HCT116 (cell line): ENCODE measurements around the gene CABYR. TPM values are rescaled to one million over a fixed set of nuclear protein-coding genes. Genes with fewer than 3 reads are reported as not detected.

Experiments used
- ATAC-seq: fragments of 200-7000 bp; cut with Tn5 transposase; 2 replicates; pipeline ENCODE4 v1.9.1; 2020; ENCODE audit warnings: mild to moderate bottlenecking, moderate library complexity
- BruUV-seq: library from RNA; stranded (reverse); fragments of 400-500 nt; replicated peaks from 2 replicates; lab custom pipeline; 2021; lab: Mats Ljungman, UMichigan
- CTCF ChIA-PET: fragments of 300-600 bp; sonication (Branson Sonifier 250); formaldehyde crosslinking; loops from one replicate; lab custom pipeline; 2021; ENCODE audit warnings: antibody characterized with exemption; lab: Charles Lee
- POLR2A ChIA-PET: fragments of 300-600, 350-600 bp; sonication (Branson Sonifier 250); formaldehyde crosslinking; loops from one replicate; lab custom pipeline; 2021; ENCODE audit warnings: antibody characterized with exemption; lab: Charles Lee
- RAD21 ChIA-PET, 2 experiments: fragments of 300-600 bp; sonication (Branson Sonifier 250); formaldehyde crosslinking; loops; one replicate each; lab custom pipeline; 2023; ENCODE audit warnings: low total read pairs in 2 of 2; ENCODE audit not compliant: uncharacterized antibody in 2 of 2, unreplicated experiment in 2 of 2, low non-redundant PET in 1 of 2; lab: Charles Lee
- DNase-seq: peaks from one replicate; pipeline ENCODE4 v3.0.0-alpha.2; 2010; ENCODE audit warnings: low read depth, low spot score
- H2AFZ ChIP-seq: fragments of 200-600 bp; shearing (Covaris generic), sonication (generic); 2 replicates; pipeline ENCODE4 v1.6.1; 2017; ENCODE audit warnings: low read depth, mixed run types, mixed read lengths, antibody characterized with exemption, low read length; ENCODE audit not compliant: poor library complexity, severe bottlenecking
- H3K27ac ChIP-seq: 2 replicates; pipeline ENCODE4 v1.5.1; 2012; ENCODE audit warnings: low read depth, low read length
- H3K27me3 ChIP-seq: fragments of 200-600 bp; sonication (generic); 2 replicates; pipeline ENCODE4 v1.6.1; 2016; ENCODE audit warnings: mixed run types, low read length, mixed read lengths; ENCODE audit not compliant: insufficient read depth
- H3K36me3 ChIP-seq, 2 experiments: fragments of 200-500 bp in 1 of 2; fragments of 200-600 bp in 1 of 2; sonication (Bioruptor generic) in 1 of 2; sonication (generic) in 1 of 2; 2 replicates each; pipeline versions ENCODE4 v1.5.1 to v1.6.1; 2014 to 2016; ENCODE audit warnings: low read length in 2 of 2, inconsistent platforms in 1 of 2, mixed read lengths in 1 of 2, mixed run types in 1 of 2; ENCODE audit not compliant: insufficient read depth in 2 of 2, control insufficient read depth in 1 of 2
- H3K4me1 ChIP-seq, 2 experiments: fragments of 200-600 bp in 1 of 2; sonication (generic) in 1 of 2; 2 replicates each; pipeline versions ENCODE4 v1.5.1 to v1.6.1; 2012 to 2017; ENCODE audit warnings: low read length in 2 of 2, inconsistent platforms in 1 of 2, mild to moderate bottlenecking in 1 of 2, mixed read lengths in 1 of 2, mixed run types in 1 of 2, moderate library complexity in 1 of 2; ENCODE audit not compliant: insufficient read depth in 2 of 2, control insufficient read depth in 1 of 2
- H3K4me2 ChIP-seq: fragments of 200-600 bp; sonication (generic); 2 replicates; pipeline ENCODE4 v1.6.1; 2017; ENCODE audit warnings: mixed run types, low read length, mixed read lengths
- H3K4me3 ChIP-seq, 2 experiments: fragments of 200-600 bp in 1 of 2; sonication (generic) in 1 of 2; replicated peaks in 1 of 2; 2 replicates each; pipeline ENCODE4 v1.5.1; 2011 to 2016; ENCODE audit warnings: low read length in 2 of 2, control low read depth in 1 of 2, low read depth in 1 of 2, mild to moderate bottlenecking in 1 of 2, mixed read lengths in 1 of 2, mixed run types in 1 of 2
- H3K79me2 ChIP-seq: fragments of 200-600 bp; sonication (generic); 2 replicates; pipeline ENCODE4 v1.6.1; 2017; ENCODE audit warnings: mild to moderate bottlenecking, mixed run types, low read length, moderate library complexity, mixed read lengths; ENCODE audit not compliant: insufficient read depth
- H3K9ac ChIP-seq: fragments of 200-600 bp; sonication (generic); 2 replicates; pipeline ENCODE4 v1.6.1; 2016; ENCODE audit warnings: low read length, mixed read lengths
- H3K9me2 ChIP-seq: fragments of 200-600 bp; sonication (generic), shearing (Covaris generic); 2 replicates; pipeline ENCODE4 v1.6.1; 2017; ENCODE audit warnings: mixed run types, mild to moderate bottlenecking, moderate library complexity; ENCODE audit not compliant: insufficient read depth
- H3K9me3 ChIP-seq, 2 experiments: fragments of 200-500 bp in 1 of 2; fragments of 200-600 bp in 1 of 2; sonication (Bioruptor generic) in 1 of 2; sonication (generic) in 1 of 2; 2 replicates each; pipeline ENCODE4 v1.6.1; 2014 to 2017; ENCODE audit warnings: low read length in 2 of 2, mixed read lengths in 2 of 2, inconsistent platforms in 1 of 2, low read depth in 1 of 2, mild to moderate bottlenecking in 1 of 2, mixed run types in 1 of 2, moderate library complexity in 1 of 2; ENCODE audit not compliant: control insufficient read depth in 1 of 2, insufficient read depth in 1 of 2
- H4K20me1 ChIP-seq: fragments of 200-600 bp; sonication (generic), shearing (Covaris generic); 2 replicates; pipeline ENCODE4 v1.6.1; 2017; ENCODE audit warnings: mixed run types, mild to moderate bottlenecking, moderate library complexity; ENCODE audit not compliant: insufficient read depth
- ATF3 ChIP-seq: IDR thresholded peaks from 2 replicates; pipeline ENCODE4 v1.6.1; 2012
- CTCF ChIP-seq, 3 experiments: fragments of 200-600 bp in 1 of 3; sonication (generic) in 1 of 3; IDR thresholded peaks in 2 of 3; conservative IDR thresholded peaks in 1 of 3; 2 replicates each; pipeline ENCODE4 v1.5.1; 2012 to 2017; ENCODE audit warnings: low read depth in 2 of 3, low read length in 2 of 3, antibody characterized with exemption in 1 of 3, borderline replicate concordance in 1 of 3, control low read depth in 1 of 3, mild to moderate bottlenecking in 1 of 3, mixed read lengths in 1 of 3, mixed run types in 1 of 3, moderate library complexity in 1 of 3; ENCODE audit not compliant: insufficient read depth in 1 of 3
- EZH2 ChIP-seq: fragments of 200-600 bp; sonication (generic); IDR thresholded peaks from 2 replicates; pipeline ENCODE4 v1.6.1; 2017; ENCODE audit warnings: antibody characterized with exemption, mixed run types
- EZH2phosphoT487 ChIP-seq: fragments of 200-600 bp; IDR thresholded peaks from 2 replicates; pipeline ENCODE4 v1.6.1; 2018; ENCODE audit warnings: antibody characterized with exemption, borderline replicate concordance
- FOSL1 ChIP-seq: IDR thresholded peaks from 2 replicates; pipeline ENCODE4 v1.6.1; 2012; ENCODE audit warnings: low read depth
- JUND ChIP-seq: IDR thresholded peaks from 2 replicates; pipeline ENCODE4 v1.6.1; 2012
- MAX ChIP-seq: IDR thresholded peaks from 2 replicates; pipeline ENCODE4 v1.6.1; 2012
- POLR2AphosphoS5 ChIP-seq: IDR thresholded peaks from 2 replicates; pipeline ENCODE4 v1.6.1; 2011; ENCODE audit warnings: mild to moderate bottlenecking, low read depth, low read length, moderate library complexity
- RAD21 ChIP-seq: IDR thresholded peaks from 2 replicates; pipeline ENCODE4 v1.6.1; 2012; ENCODE audit warnings: low read depth, mild to moderate bottlenecking
- SRF ChIP-seq: IDR thresholded peaks from 2 replicates; pipeline ENCODE4 v1.6.1; 2012; ENCODE audit warnings: low read depth
- ZBTB33 ChIP-seq: IDR thresholded peaks from 2 replicates; pipeline ENCODE4 v1.6.1; 2011; ENCODE audit warnings: mild to moderate bottlenecking, low read length, moderate library complexity; ENCODE audit not compliant: insufficient replicate concordance; ENCODE audit errors: extremely low read depth
- ZNF274 ChIP-seq: fragments of 200-500 bp; sonication (Bioruptor generic); IDR thresholded peaks from 2 replicates; pipeline ENCODE4 v1.6.1; 2014; ENCODE audit warnings: mild to moderate bottlenecking, low read depth, low read length, inconsistent platforms
- intact Hi-C: fragments of 100-400 bp; cut with micrococcal nuclease; formaldehyde crosslinking; loops from 2 replicates; pipeline ENCODE4 v1.10.0; 2022
- total RNA-seq: library from RNA; stranded (reverse); gene quantifications from one replicate; pipeline ENCODE4 v1.2.1, GENCODE V29; 2021; ENCODE audit not compliant: unreplicated experiment

Gene CABYR
- total RNA-seq, 1 experiment from 2014 or later: not detected

GRCh38 chr18:24173997-24174396 is 35.1 kb downstream of the CABYR start:
- RAD21 ChIA-PET: no interaction called here
- no peaks in the 10 kb centered on the region for H3K36me3 ChIP-seq
- H3K9ac ChIP-seq: no peak overlapping the region
- no peak overlapping the region for H3K27ac ChIP-seq
- CTCF ChIA-PET: no interaction called here
- H4K20me1 ChIP-seq: no peaks in the 10 kb centered on the region; the same call in 1 of the 2 replicates
- POLR2A ChIA-PET: no interaction called here
- no peaks in the 10 kb centered on the region for H3K27me3 ChIP-seq
- no peak for DNase-seq
- no peak overlapping the region for H3K4me2 ChIP-seq
- no peak overlapping the region for H2AFZ ChIP-seq
- TF ChIP-seq EZH2: no peak
- TF ChIP-seq EZH2phosphoT487: no peak
- no peak for TF ChIP-seq MAX
- TF ChIP-seq RAD21: no peak
- TF ChIP-seq FOSL1: no peak
- TF ChIP-seq POLR2AphosphoS5: no peak
- no peak for TF ChIP-seq ZNF274
- no peak for TF ChIP-seq JUND
- TF ChIP-seq, all 23 proteins: peak for 0
- Histone ChIP-seq H3K79me2 (no peaks in the 10 kb centered on the region), H3K4me1 (peaks cover 0 to 6% of the 10 kb centered on the region in 2 experiments; a peak in 1 of 4 replicates), H3K9me2 (no peaks in the 10 kb centered on the region), H3K4me3 (no peak overlapping the region), H3K9me3 (no peaks in the 10 kb centered on the region)
- ATAC-seq: no peak
- intact Hi-C loops: no loop called here
- no TSS peak for BruUV-seq

- H3K4me3 ChIP-seq: no peak overlapping the region
- no peak overlapping the region for H2AFZ ChIP-seq
- peaks cover 0 to 8% of the 10 kb centered on the region in 2 experiments; a peak in 1 of 4 replicates for H3K4me1 ChIP-seq
- H3K9me3 ChIP-seq: no peaks in the 10 kb centered on the region
- TF ChIP-seq ZBTB33 (no peak), CTCF (IDR thresholded peaks at IDR 0.05 in 2 of 3, conservative IDR thresholded peaks at IDR 0.05 in 1 of 3; ENCODE audit: borderline replicate concordance in 1 of 3, insufficient read depth in 1 of 3, low read depth in 2 of 3, low read length in 2 of 3) (peak; percentile 63 to 91 (median 84)), SRF (no peak), ATF3 (no peak), RAD21 (peak; percentile 70)
- ChIA-PET POLR2A (no interaction called here), CTCF (interaction anchor here (0.6 to 4.0 kb wide), 17 partner anchors 11 to 315 kb away, joined by 3 to 53 read pairs (median 6); partner anchors contain the start of genes CABYR and OSBPL1A), RAD21 (interaction anchor here in 1 of 2 experiments (0.8 to 1.2 kb wide), 3 partner anchors 36 to 312 kb away, joined by 4 to 5 read pairs (median 4); partner anchors contain the start of gene OSBPL1A)
- H3K36me3 ChIP-seq: no peaks in the 10 kb centered on the region
- peak; percentile 35 for DNase-seq
- intact Hi-C loops: loop anchor here (1.0 to 5.0 kb wide), 3 partner anchors 95 to 312 kb away; no protein-coding TSS in a partner anchor
- no peaks in the 10 kb centered on the region for H3K79me2 ChIP-seq
- BruUV-seq: no TSS peak
- no peaks in the 10 kb centered on the region for H3K9me2 ChIP-seq
- ATAC-seq: peak; percentile 85
- no peaks in the 10 kb centered on the region; the same call in 1 of the 2 replicates for H4K20me1 ChIP-seq
- H3K27me3 ChIP-seq: no peaks in the 10 kb centered on the region
- H3K4me2 ChIP-seq: no peak overlapping the region
- H3K9ac ChIP-seq: no peak overlapping the region
- no peak overlapping the region for H3K27ac ChIP-seq
These were observed 38.0 kb downstream of the CABYR start for GRCh38 chr18:24176727-24177416.
